Neural progenitor cell (in vitro differentiated cells): ENCODE data around the gene MAMLD1. TPM values are rescaled to one million over a fixed set of nuclear protein-coding genes. Genes with fewer than 3 reads are reported as not detected.

Experiments
- DNase-seq: peaks from one replicate; pipeline ENCODE4 v3.0.0-alpha.2; 2016; ENCODE audit warnings: low spot score
- H2AFZ ChIP-seq: fragments of 200-600 bp; sonication (generic); replicated peaks from 2 replicates; pipeline ENCODE4 v1.6.1; 2016; ENCODE audit warnings: antibody characterized with exemption
- H3F3A ChIP-seq: fragments of 200-600 bp; sonication (generic); 2 replicates; pipeline ENCODE4 v1.6.1; 2016; ENCODE audit warnings: antibody characterized with exemption, low read depth
- H3K27ac ChIP-seq: fragments of 200-600 bp; sonication (generic); 2 replicates; pipeline ENCODE4 v1.5.1; 2016; ENCODE audit warnings: mild to moderate bottlenecking
- H3K27me3 ChIP-seq: fragments of 200-600 bp; sonication (generic); 2 replicates; pipeline ENCODE4 v1.6.1; 2016; ENCODE audit warnings: mild to moderate bottlenecking, moderate library complexity
- H3K36me3 ChIP-seq: fragments of 200-600 bp; sonication (generic); 2 replicates; pipeline ENCODE4 v1.5.1; 2016
- H3K4me1 ChIP-seq: fragments of 200-600 bp; sonication (generic); 2 replicates; pipeline ENCODE4 v1.6.1; 2016; ENCODE audit warnings: mixed run types
- H3K4me2 ChIP-seq: fragments of 200-600 bp; sonication (generic); 2 replicates; pipeline ENCODE4 v1.6.1; 2016
- H3K4me3 ChIP-seq: fragments of 200-600 bp; sonication (generic); 2 replicates; pipeline ENCODE4 v1.5.1; 2016
- H3K79me2 ChIP-seq: fragments of 200-600 bp; sonication (generic); 2 replicates; pipeline ENCODE4 v1.6.1; 2016; ENCODE audit warnings: low read depth
- H3K9ac ChIP-seq: fragments of 200-600 bp; sonication (generic); 2 replicates; pipeline ENCODE4 v1.6.1; 2016
- H3K9me3 ChIP-seq: fragments of 200-600 bp; sonication (generic); 2 replicates; pipeline ENCODE4 v1.5.1; 2016; ENCODE audit warnings: low read depth
- H4K20me1 ChIP-seq: fragments of 200-600 bp; sonication (generic); 2 replicates; pipeline ENCODE4 v1.6.1; 2016; ENCODE audit warnings: low read depth
- H3K27ac Mint-ChIP-seq: 3 replicates; pipeline ENCODE4 v1.8.0; 2021; ENCODE audit warnings: mixed read lengths
- H3K27me3 Mint-ChIP-seq: 2 replicates; pipeline ENCODE4 v1.8.0; 2022; ENCODE audit warnings: low read depth, mild to moderate bottlenecking, inconsistent platforms, moderate library complexity, mixed read lengths; ENCODE audit not compliant: insufficient read depth
- H3K36me3 Mint-ChIP-seq: 3 replicates; pipeline ENCODE4 v1.8.0; 2021; ENCODE audit warnings: mixed read lengths
- H3K4me1 Mint-ChIP-seq: 3 replicates; pipeline ENCODE4 v1.8.0; 2021; ENCODE audit warnings: mixed read lengths
- H3K4me3 Mint-ChIP-seq: 3 replicates; pipeline ENCODE4 v1.8.0; 2021; ENCODE audit warnings: mild to moderate bottlenecking, moderate library complexity, mixed read lengths
- H3K9me3 Mint-ChIP-seq: 3 replicates; pipeline ENCODE4 v1.8.0; 2020; ENCODE audit warnings: mixed read lengths
- EZH2 ChIP-seq: fragments of 200-600 bp; sonication (generic); IDR thresholded peaks from 2 replicates; pipeline ENCODE4 v1.6.1; 2017; ENCODE audit warnings: antibody characterized with exemption, mild to moderate bottlenecking, moderate library complexity
- EZH2phosphoT487 ChIP-seq: fragments of 200-600 bp; sonication (generic); IDR thresholded peaks from 2 replicates; pipeline ENCODE4 v1.6.1; 2017; ENCODE audit warnings: antibody characterized with exemption
- total RNA-seq: library from RNA; depleted of rRNA; stranded (reverse); fragments of >200 nt; gene quantifications from 2 replicates; pipeline ENCODE4 v1.2.3, GENCODE V29; 2015; ENCODE audit warnings: low replicate concordance
- TF ChIP-seq, protein P1 (sequence below): fragments of 200-600 bp; sonication (generic); IDR thresholded peaks from 2 replicates; pipeline ENCODE4 v1.5.1; 2017; ENCODE audit warnings: antibody characterized with exemption, mild to moderate bottlenecking

Gene MAMLD1
- total RNA-seq, 1 donor from 2014 or later = not detected

DNA sequence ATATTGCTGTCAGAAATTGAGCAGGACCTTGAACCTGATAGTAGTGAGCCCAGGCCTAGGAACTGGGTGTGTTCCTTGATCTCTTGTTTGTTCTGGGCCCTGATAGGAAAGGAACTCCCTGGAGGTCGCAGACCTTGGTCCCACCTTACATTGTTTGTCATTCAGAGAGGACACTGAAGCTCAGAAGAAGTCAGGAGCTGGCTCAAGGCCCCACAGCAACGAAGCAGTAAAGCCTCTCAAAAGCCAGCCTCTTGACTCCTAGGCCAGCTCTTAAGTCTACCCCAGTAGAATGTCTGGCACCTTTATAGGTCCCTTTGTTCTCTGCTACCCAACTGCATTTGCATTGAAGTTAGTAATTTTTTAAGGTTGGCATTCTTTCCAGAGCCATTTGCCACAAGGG, 46.8 kb downstream of the MAMLD1 start:
- H3K4me3 ChIP-seq = no peak overlapping the region
- no peak for TF ChIP-seq EZH2
- TF ChIP-seq, protein P1, sequence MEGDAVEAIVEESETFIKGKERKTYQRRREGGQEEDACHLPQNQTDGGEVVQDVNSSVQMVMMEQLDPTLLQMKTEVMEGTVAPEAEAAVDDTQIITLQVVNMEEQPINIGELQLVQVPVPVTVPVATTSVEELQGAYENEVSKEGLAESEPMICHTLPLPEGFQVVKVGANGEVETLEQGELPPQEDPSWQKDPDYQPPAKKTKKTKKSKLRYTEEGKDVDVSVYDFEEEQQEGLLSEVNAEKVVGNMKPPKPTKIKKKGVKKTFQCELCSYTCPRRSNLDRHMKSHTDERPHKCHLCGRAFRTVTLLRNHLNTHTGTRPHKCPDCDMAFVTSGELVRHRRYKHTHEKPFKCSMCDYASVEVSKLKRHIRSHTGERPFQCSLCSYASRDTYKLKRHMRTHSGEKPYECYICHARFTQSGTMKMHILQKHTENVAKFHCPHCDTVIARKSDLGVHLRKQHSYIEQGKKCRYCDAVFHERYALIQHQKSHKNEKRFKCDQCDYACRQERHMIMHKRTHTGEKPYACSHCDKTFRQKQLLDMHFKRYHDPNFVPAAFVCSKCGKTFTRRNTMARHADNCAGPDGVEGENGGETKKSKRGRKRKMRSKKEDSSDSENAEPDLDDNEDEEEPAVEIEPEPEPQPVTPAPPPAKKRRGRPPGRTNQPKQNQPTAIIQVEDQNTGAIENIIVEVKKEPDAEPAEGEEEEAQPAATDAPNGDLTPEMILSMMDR = no peak
- TF ChIP-seq EZH2phosphoT487 = no peak
- H3K4me2 ChIP-seq = no peak overlapping the region
- Mint-ChIP-seq H3K27me3 (peaks cover 3% of the 10 kb centered on the region), H3K4me1 (peaks cover 7% of the 10 kb centered on the region), H3K4me3 (no peak overlapping the region), H3K9me3 (no peaks in the 10 kb centered on the region), H3K36me3 (no peaks in the 10 kb centered on the region), H3K27ac (no peak overlapping the region)
- H3K36me3 ChIP-seq = no peaks in the 10 kb centered on the region
- H3K4me1 ChIP-seq = no peaks in the 10 kb centered on the region
- no peak overlapping the region for H2AFZ ChIP-seq
- no peaks in the 10 kb centered on the region for H3F3A ChIP-seq
- H3K9ac ChIP-seq = no peak overlapping the region
- no peaks in the 10 kb centered on the region for H3K79me2 ChIP-seq
- no peaks in the 10 kb centered on the region for H4K20me1 ChIP-seq
- no peak for DNase-seq
- H3K27ac ChIP-seq = no peak overlapping the region
- H3K27me3 ChIP-seq = no peaks in the 10 kb centered on the region
- no peaks in the 10 kb centered on the region for H3K9me3 ChIP-seq

GRCh38 chrX:150410513-150410912, 47.4 kb downstream of the MAMLD1 start:
- H3K9me3 Mint-ChIP-seq = no peaks in the 10 kb centered on the region
- no peaks in the 10 kb centered on the region for H3K9me3 ChIP-seq
- no peaks in the 10 kb centered on the region for H3F3A ChIP-seq
- H3K4me3 ChIP-seq = no peak overlapping the region
- TF ChIP-seq EZH2 (no peak), EZH2phosphoT487 (no peak)
- TF ChIP-seq, protein P1 = no peak
- H3K27ac ChIP-seq = no peak overlapping the region
- H3K36me3 ChIP-seq = no peaks in the 10 kb centered on the region
- peaks cover 7% of the 10 kb centered on the region for H3K4me1 Mint-ChIP-seq
- no peaks in the 10 kb centered on the region for H3K27me3 ChIP-seq
- H3K27me3 Mint-ChIP-seq = peaks cover 3% of the 10 kb centered on the region
- no peak overlapping the region for H2AFZ ChIP-seq
- H3K79me2 ChIP-seq = no peaks in the 10 kb centered on the region
- H3K9ac ChIP-seq = no peak overlapping the region
- no peaks in the 10 kb centered on the region for H3K36me3 Mint-ChIP-seq
- no peak overlapping the region for H3K4me2 ChIP-seq
- DNase-seq = no peak
- H3K27ac Mint-ChIP-seq = no peak overlapping the region
- no peaks in the 10 kb centered on the region for H3K4me1 ChIP-seq
- no peaks in the 10 kb centered on the region for H4K20me1 ChIP-seq
- no peak overlapping the region for H3K4me3 Mint-ChIP-seq

GRCh38 chrX:150411656-150412055, 48.5 kb downstream of the MAMLD1 start:
- Histone ChIP-seq H3K4me2 (no peak overlapping the region), H3K36me3 (no peaks in the 10 kb centered on the region), H3K9ac (no peak overlapping the region), H4K20me1 (no peaks in the 10 kb centered on the region), H3K4me1 (no peaks in the 10 kb centered on the region), H2AFZ (no peak overlapping the region), H3K27ac (no peak overlapping the region), H3K27me3 (no peaks in the 10 kb centered on the region), H3F3A (no peaks in the 10 kb centered on the region), H3K79me2 (no peaks in the 10 kb centered on the region), H3K9me3 (no peaks in the 10 kb centered on the region), H3K4me3 (no peak overlapping the region)
- H3K27me3 Mint-ChIP-seq = peaks cover 3% of the 10 kb centered on the region
- H3K27ac Mint-ChIP-seq = no peak overlapping the region
- H3K4me1 Mint-ChIP-seq = peaks cover 7% of the 10 kb centered on the region
- no peak overlapping the region for H3K4me3 Mint-ChIP-seq
- TF ChIP-seq EZH2 = no peak
- TF ChIP-seq, protein P1 = no peak
- no peak for TF ChIP-seq EZH2phosphoT487
- no peak for DNase-seq
- no peaks in the 10 kb centered on the region for H3K36me3 Mint-ChIP-seq
- no peaks in the 10 kb centered on the region for H3K9me3 Mint-ChIP-seq
